GM23338 (cell line): ENCODE data around the gene PDGFRB. TPM values are rescaled to one million over a fixed set of nuclear protein-coding genes. Genes with fewer than 3 reads are reported as not detected.

Experiments used
- ATAC-seq: fragments of 200-7000 bp; cut with Tn5 transposase; 3 replicates; pipeline ENCODE4 v1.9.1; 2020
- DNase-seq: peaks from one replicate; pipeline ENCODE4 v3.0.0-alpha.2; 2015; ENCODE audit warnings: low spot score
- H2AFZ ChIP-seq: fragments of 200-600 bp; sonication (generic); 2 replicates; pipeline ENCODE4 v1.8.0; 2016; ENCODE audit warnings: antibody characterized with exemption, mild to moderate bottlenecking, moderate library complexity
- H3F3A ChIP-seq: fragments of 200-600 bp; sonication (generic); replicated peaks from 2 replicates; pipeline ENCODE4 v1.8.0; 2017; ENCODE audit warnings: antibody characterized with exemption, mixed run types, low read depth
- H3K27ac ChIP-seq: fragments of 200-600 bp; sonication (generic); 2 replicates; pipeline ENCODE4 v1.6.1; 2016; ENCODE audit warnings: low read depth
- H3K27me3 ChIP-seq: fragments of 200-600 bp; sonication (generic); 2 replicates; pipeline ENCODE4 v1.8.0; 2016; ENCODE audit warnings: mild to moderate bottlenecking, mixed run types, moderate library complexity; ENCODE audit not compliant: insufficient read depth
- H3K36me3 ChIP-seq: fragments of 200-600 bp; sonication (generic); 2 replicates; pipeline ENCODE4 v1.8.0; 2016; ENCODE audit warnings: mild to moderate bottlenecking; ENCODE audit not compliant: insufficient read depth
- H3K4me1 ChIP-seq: fragments of 200-600 bp; sonication (generic); 2 replicates; pipeline ENCODE4 v1.8.0; 2016; ENCODE audit warnings: mild to moderate bottlenecking, moderate library complexity; ENCODE audit not compliant: insufficient read depth
- H3K4me2 ChIP-seq: fragments of 200-600 bp; sonication (generic); 2 replicates; pipeline ENCODE4 v1.7.1; 2017; ENCODE audit warnings: mixed run types
- H3K4me3 ChIP-seq: fragments of 200-600 bp; sonication (generic); 2 replicates; pipeline ENCODE4 v1.6.1; 2016; ENCODE audit warnings: mixed run types
- H3K79me2 ChIP-seq: fragments of 200-600 bp; sonication (generic); replicated peaks from 2 replicates; pipeline ENCODE4 v1.8.0; 2017; ENCODE audit warnings: mild to moderate bottlenecking; ENCODE audit not compliant: insufficient read depth
- H3K9me2 ChIP-seq: fragments of 200-600 bp; sonication (generic); 2 replicates; pipeline ENCODE4 v1.8.0; 2017; ENCODE audit not compliant: insufficient read depth
- H4K20me1 ChIP-seq: fragments of 200-600 bp; sonication (generic); replicated peaks from 2 replicates; pipeline ENCODE4 v1.8.0; 2017; ENCODE audit warnings: mild to moderate bottlenecking; ENCODE audit not compliant: insufficient read depth
- H3K27ac Mint-ChIP-seq: 2 replicates; pipeline ENCODE4 v1.8.0; 2020; ENCODE audit warnings: inconsistent platforms, mild to moderate bottlenecking, moderate library complexity, mixed read lengths
- H3K27me3 Mint-ChIP-seq: 3 replicates; pipeline ENCODE4 v1.8.0; 2022; ENCODE audit warnings: low read depth, mild to moderate bottlenecking, moderate library complexity, mixed read lengths, inconsistent platforms; ENCODE audit not compliant: insufficient read depth, poor library complexity
- H3K36me3 Mint-ChIP-seq: 3 replicates; pipeline ENCODE4 v1.8.0; 2021; ENCODE audit warnings: low read depth, mild to moderate bottlenecking, inconsistent platforms, moderate library complexity, mixed read lengths
- H3K4me1 Mint-ChIP-seq: 3 replicates; pipeline ENCODE4 v1.8.0; 2020; ENCODE audit warnings: mild to moderate bottlenecking, inconsistent platforms, mixed read lengths
- H3K4me3 Mint-ChIP-seq: 3 replicates; pipeline ENCODE4 v1.8.0; 2021; ENCODE audit warnings: moderate library complexity, mild to moderate bottlenecking, inconsistent platforms, mixed read lengths
- H3K9me3 Mint-ChIP-seq: 3 replicates; pipeline ENCODE4 v1.8.0; 2020; ENCODE audit warnings: moderate library complexity, mild to moderate bottlenecking, inconsistent platforms, mixed read lengths
- CREB1 ChIP-seq: fragments of 250-450 bp; sonication (Bioruptor Pico); IDR thresholded peaks from 2 replicates; pipeline ENCODE4 v1.5.0; 2020; ENCODE audit warnings: low read depth, mild to moderate bottlenecking, moderate library complexity
- ETS1 ChIP-seq: IDR thresholded peaks from 2 replicates; pipeline ENCODE4 v1.6.1; 2016; ENCODE audit warnings: antibody characterized with exemption
- EZH2phosphoT487 ChIP-seq: fragments of 200-600 bp; sonication (generic); IDR thresholded peaks from one replicate; pipeline ENCODE4 v1.8.1; 2018; ENCODE audit warnings: antibody characterized with exemption; ENCODE audit not compliant: unreplicated experiment
- NANOG ChIP-seq: IDR thresholded peaks from 2 replicates; pipeline ENCODE4 v1.6.1; 2016; ENCODE audit warnings: antibody characterized with exemption, borderline replicate concordance
- ZNF331 ChIP-seq: fragments of 250-450 bp; sonication (Bioruptor Pico); IDR thresholded peaks from 2 replicates; pipeline ENCODE4 v1.5.0; 2020; ENCODE audit warnings: low read depth, mild to moderate bottlenecking, moderate library complexity
- polyA plus RNA-seq: library from polyadenylated mRNA; unstranded; fragments of >200 nt; fragmentation: Nextera tagmentation; extraction: Ambion mirVana; gene quantifications from 2 replicates; pipeline ENCODE4 v1.2.1, GENCODE V29; 2016
- total RNA-seq: library from RNA; depleted of rRNA; stranded (reverse); fragments of >200 nt; shearing (Covaris generic); gene quantifications from 2 replicates; pipeline ENCODE4 v1.2.3, GENCODE V29; 2014
- TF ChIP-seq, protein P1 (sequence below): fragments of 250-450 bp; sonication (Bioruptor Pico); IDR thresholded peaks from 2 replicates; pipeline ENCODE4 v1.5.0; 2020; ENCODE audit warnings: mild to moderate bottlenecking, moderate library complexity
- TF ChIP-seq, protein P2 (sequence below), 2 experiments: fragments of 200-600 bp in 1 of 2; sonication (generic) in 1 of 2; conservative IDR thresholded peaks; 2 replicates each; pipeline versions ENCODE4 v1.5.1 to v1.6.1; 2016 to 2017; ENCODE audit warnings: antibody characterized with exemption in 2 of 2, low read depth in 2 of 2, mild to moderate bottlenecking in 2 of 2, moderate library complexity in 1 of 2

Gene PDGFRB
- total and polyA plus RNA-seq, 2 experiments from 2014 or later: 4.5 to 11.3 TPM

- Histone ChIP-seq H3K27me3 (peaks cover 10% of the 10 kb centered on the region), H3K36me3 (no peaks in the 10 kb centered on the region), H3K79me2 (no peaks in the 10 kb centered on the region), H3F3A (no peaks in the 10 kb centered on the region), H2AFZ (no peak overlapping the region), H3K4me2 (no peak overlapping the region), H4K20me1 (no peaks in the 10 kb centered on the region), H3K27ac (no peak overlapping the region), H3K4me1 (no peaks in the 10 kb centered on the region), H3K4me3 (no peak overlapping the region), H3K9me2 (no peaks in the 10 kb centered on the region)
- Mint-ChIP-seq H3K27ac (no peak overlapping the region), H3K4me1 (no peaks in the 10 kb centered on the region; the same call in 2 of the 3 replicates), H3K27me3 (peaks cover 22% of the 10 kb centered on the region), H3K9me3 (no peaks in the 10 kb centered on the region), H3K4me3 (no peak overlapping the region), H3K36me3 (no peaks in the 10 kb centered on the region)
- TF ChIP-seq ZNF331 (CRISPR knock-in tag) (no peak), ETS1 (no peak), NANOG (no peak)
- ATAC-seq (no peak), DNase-seq (no peak)
Observed at GRCh38 chr5:150196514-150196913, 40.9 kb upstream of the PDGFRB start.

GRCh38 chr5:150195736-150196485 is 40.3 kb upstream of the PDGFRB start:
- ATAC-seq: no peak
- Histone ChIP-seq H4K20me1 (no peaks in the 10 kb centered on the region), H3K9me2 (no peaks in the 10 kb centered on the region), H3K79me2 (no peaks in the 10 kb centered on the region), H3K4me1 (no peaks in the 10 kb centered on the region), H3K4me3 (no peak overlapping the region), H3K4me2 (no peak overlapping the region), H3F3A (no peaks in the 10 kb centered on the region), H3K27ac (no peak overlapping the region), H2AFZ (no peak overlapping the region), H3K36me3 (no peaks in the 10 kb centered on the region), H3K27me3 (peaks cover 15% of the 10 kb centered on the region)
- peaks cover 2% of the 10 kb centered on the region; the same call in 2 of the 3 replicates for H3K4me1 Mint-ChIP-seq
- no peak for DNase-seq
- H3K27ac Mint-ChIP-seq: no peak overlapping the region
- H3K36me3 Mint-ChIP-seq: no peaks in the 10 kb centered on the region
- TF ChIP-seq EZH2phosphoT487: no peak
- no peak for TF ChIP-seq CREB1 (CRISPR knock-in tag)
- peaks cover 28% of the 10 kb centered on the region for H3K27me3 Mint-ChIP-seq
- no peaks in the 10 kb centered on the region for H3K9me3 Mint-ChIP-seq
- H3K4me3 Mint-ChIP-seq: no peak overlapping the region

DNA sequence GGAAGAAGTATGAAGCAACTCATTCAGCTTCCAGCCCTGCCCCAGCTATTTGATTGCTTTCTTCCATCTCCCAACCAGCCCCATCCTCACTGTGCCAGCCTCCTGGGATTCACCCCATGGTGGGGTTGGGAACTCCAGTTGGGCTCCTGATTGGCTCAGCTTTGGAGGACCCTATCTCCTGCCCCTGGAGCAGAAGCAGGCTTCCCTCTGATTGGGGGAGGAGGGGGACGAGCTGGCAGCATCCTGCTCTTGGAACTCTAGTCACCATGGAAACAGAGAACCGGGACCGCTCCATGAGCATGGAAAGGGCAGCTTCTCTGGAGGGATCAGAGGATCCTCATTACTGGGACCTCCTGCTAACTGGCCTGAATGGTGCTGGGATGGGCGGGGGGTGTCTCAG is 36.8 kb upstream of the PDGFRB start:
- H3F3A ChIP-seq: no peaks in the 10 kb centered on the region
- DNase-seq: no peak
- Mint-ChIP-seq H3K36me3 (no peaks in the 10 kb centered on the region), H3K9me3 (no peaks in the 10 kb centered on the region), H3K4me1 (peaks cover 7% of the 10 kb centered on the region), H3K27me3 (peaks cover 59% of the 10 kb centered on the region), H3K4me3 (no peak overlapping the region; the same call in 2 of the 3 replicates), H3K27ac (no peak overlapping the region)
- no peak overlapping the region for H3K4me3 ChIP-seq
- H2AFZ ChIP-seq: no peak overlapping the region
- no peak overlapping the region for H3K27ac ChIP-seq
- ATAC-seq: no peak
- no peaks in the 10 kb centered on the region for H3K79me2 ChIP-seq
- H3K36me3 ChIP-seq: no peaks in the 10 kb centered on the region
- no peaks in the 10 kb centered on the region for H3K9me2 ChIP-seq
- no peak overlapping the region for H3K4me2 ChIP-seq
- no peaks in the 10 kb centered on the region; the same call in 1 of the 2 replicates for H3K4me1 ChIP-seq
- no peaks in the 10 kb centered on the region for H4K20me1 ChIP-seq
- H3K27me3 ChIP-seq: peaks cover 50% of the 10 kb centered on the region
- TF ChIP-seq, protein P1, sequence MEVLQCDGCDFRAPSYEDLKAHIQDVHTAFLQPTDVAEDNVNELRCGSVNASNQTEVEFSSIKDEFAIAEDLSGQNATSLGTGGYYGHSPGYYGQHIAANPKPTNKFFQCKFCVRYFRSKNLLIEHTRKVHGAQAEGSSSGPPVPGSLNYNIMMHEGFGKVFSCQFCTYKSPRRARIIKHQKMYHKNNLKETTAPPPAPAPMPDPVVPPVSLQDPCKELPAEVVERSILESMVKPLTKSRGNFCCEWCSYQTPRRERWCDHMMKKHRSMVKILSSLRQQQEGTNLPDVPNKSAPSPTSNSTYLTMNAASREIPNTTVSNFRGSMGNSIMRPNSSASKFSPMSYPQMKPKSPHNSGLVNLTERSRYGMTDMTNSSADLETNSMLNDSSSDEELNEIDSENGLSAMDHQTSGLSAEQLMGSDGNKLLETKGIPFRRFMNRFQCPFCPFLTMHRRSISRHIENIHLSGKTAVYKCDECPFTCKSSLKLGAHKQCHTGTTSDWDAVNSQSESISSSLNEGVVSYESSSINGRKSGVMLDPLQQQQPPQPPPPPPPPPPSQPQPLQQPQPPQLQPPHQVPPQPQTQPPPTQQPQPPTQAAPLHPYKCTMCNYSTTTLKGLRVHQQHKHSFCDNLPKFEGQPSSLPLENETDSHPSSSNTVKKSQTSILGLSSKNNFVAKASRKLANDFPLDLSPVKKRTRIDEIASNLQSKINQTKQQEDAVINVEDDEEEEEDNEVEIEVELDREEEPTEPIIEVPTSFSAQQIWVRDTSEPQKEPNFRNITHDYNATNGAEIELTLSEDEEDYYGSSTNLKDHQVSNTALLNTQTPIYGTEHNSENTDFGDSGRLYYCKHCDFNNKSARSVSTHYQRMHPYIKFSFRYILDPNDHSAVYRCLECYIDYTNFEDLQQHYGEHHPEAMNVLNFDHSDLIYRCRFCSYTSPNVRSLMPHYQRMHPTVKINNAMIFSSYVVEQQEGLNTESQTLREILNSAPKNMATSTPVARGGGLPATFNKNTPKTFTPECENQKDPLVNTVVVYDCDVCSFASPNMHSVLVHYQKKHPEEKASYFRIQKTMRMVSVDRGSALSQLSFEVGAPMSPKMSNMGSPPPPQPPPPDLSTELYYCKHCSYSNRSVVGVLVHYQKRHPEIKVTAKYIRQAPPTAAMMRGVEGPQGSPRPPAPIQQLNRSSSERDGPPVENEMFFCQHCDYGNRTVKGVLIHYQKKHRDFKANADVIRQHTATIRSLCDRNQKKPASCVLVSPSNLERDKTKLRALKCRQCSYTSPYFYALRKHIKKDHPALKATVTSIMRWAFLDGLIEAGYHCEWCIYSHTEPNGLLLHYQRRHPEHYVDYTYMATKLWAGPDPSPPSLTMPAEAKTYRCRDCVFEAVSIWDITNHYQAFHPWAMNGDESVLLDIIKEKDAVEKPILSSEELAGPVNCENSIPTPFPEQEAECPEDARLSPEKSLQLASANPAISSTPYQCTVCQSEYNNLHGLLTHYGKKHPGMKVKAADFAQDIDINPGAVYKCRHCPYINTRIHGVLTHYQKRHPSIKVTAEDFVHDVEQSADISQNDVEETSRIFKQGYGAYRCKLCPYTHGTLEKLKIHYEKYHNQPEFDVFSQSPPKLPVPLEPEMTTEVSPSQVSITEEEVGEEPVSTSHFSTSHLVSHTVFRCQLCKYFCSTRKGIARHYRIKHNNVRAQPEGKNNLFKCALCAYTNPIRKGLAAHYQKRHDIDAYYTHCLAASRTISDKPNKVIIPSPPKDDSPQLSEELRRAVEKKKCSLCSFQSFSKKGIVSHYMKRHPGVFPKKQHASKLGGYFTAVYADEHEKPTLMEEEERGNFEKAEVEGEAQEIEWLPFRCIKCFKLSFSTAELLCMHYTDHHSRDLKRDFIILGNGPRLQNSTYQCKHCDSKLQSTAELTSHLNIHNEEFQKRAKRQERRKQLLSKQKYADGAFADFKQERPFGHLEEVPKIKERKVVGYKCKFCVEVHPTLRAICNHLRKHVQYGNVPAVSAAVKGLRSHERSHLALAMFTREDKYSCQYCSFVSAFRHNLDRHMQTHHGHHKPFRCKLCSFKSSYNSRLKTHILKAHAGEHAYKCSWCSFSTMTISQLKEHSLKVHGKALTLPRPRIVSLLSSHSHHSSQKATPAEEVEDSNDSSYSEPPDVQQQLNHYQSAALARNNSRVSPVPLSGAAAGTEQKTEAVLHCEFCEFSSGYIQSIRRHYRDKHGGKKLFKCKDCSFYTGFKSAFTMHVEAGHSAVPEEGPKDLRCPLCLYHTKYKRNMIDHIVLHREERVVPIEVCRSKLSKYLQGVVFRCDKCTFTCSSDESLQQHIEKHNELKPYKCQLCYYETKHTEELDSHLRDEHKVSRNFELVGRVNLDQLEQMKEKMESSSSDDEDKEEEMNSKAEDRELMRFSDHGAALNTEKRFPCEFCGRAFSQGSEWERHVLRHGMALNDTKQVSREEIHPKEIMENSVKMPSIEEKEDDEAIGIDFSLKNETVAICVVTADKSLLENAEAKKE (CRISPR knock-in tag): no peak
- TF ChIP-seq ZNF331 (CRISPR knock-in tag): no peak
- TF ChIP-seq, protein P2, sequence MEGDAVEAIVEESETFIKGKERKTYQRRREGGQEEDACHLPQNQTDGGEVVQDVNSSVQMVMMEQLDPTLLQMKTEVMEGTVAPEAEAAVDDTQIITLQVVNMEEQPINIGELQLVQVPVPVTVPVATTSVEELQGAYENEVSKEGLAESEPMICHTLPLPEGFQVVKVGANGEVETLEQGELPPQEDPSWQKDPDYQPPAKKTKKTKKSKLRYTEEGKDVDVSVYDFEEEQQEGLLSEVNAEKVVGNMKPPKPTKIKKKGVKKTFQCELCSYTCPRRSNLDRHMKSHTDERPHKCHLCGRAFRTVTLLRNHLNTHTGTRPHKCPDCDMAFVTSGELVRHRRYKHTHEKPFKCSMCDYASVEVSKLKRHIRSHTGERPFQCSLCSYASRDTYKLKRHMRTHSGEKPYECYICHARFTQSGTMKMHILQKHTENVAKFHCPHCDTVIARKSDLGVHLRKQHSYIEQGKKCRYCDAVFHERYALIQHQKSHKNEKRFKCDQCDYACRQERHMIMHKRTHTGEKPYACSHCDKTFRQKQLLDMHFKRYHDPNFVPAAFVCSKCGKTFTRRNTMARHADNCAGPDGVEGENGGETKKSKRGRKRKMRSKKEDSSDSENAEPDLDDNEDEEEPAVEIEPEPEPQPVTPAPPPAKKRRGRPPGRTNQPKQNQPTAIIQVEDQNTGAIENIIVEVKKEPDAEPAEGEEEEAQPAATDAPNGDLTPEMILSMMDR (conservative IDR thresholded peaks at IDR 0.05; ENCODE audit: low read depth in 2 of 2): no peak
